Ishikawa (cell line): ENCODE measurements around the gene RBPJL.
A peak's percentile ranks its signal among the peaks of the same experiment; 100 is the strongest.

Experiments used
- CEBPB ChIP-seq: IDR thresholded peaks from 2 replicates; pipeline ENCODE4 v1.6.1; 2012
- EGR1 ChIP-seq: IDR thresholded peaks from 2 replicates; pipeline ENCODE4 v1.6.1; 2012
- EP300 ChIP-seq: IDR thresholded peaks from 2 replicates; pipeline ENCODE4 v1.6.1; 2012; ENCODE audit warnings: borderline replicate concordance
- FOXM1 ChIP-seq: IDR thresholded peaks from 2 replicates; pipeline ENCODE4 v1.6.1; 2012; ENCODE audit warnings: low read depth, borderline replicate concordance
- NFIC ChIP-seq: IDR thresholded peaks from 2 replicates; pipeline ENCODE4 v1.6.1; 2012
- RAD21 ChIP-seq: IDR thresholded peaks from 2 replicates; pipeline ENCODE4 v1.6.1; 2012; ENCODE audit warnings: low read depth
- TAF1 ChIP-seq: IDR thresholded peaks from 2 replicates; pipeline ENCODE4 v1.6.1; 2012; ENCODE audit warnings: low read depth, mild to moderate bottlenecking
- TCF12 ChIP-seq: IDR thresholded peaks from 2 replicates; pipeline ENCODE4 v1.6.1; 2012; ENCODE audit warnings: low read depth
- YY1 ChIP-seq: IDR thresholded peaks from 2 replicates; pipeline ENCODE4 v1.6.1; 2012; ENCODE audit warnings: low read depth
- ZBTB7A ChIP-seq: IDR thresholded peaks from 2 replicates; pipeline ENCODE4 v1.6.1; 2012; ENCODE audit warnings: low read depth
- TF ChIP-seq, protein P1 (sequence below): IDR thresholded peaks from 2 replicates; pipeline ENCODE4 v1.6.1; 2012; ENCODE audit warnings: low read depth, mild to moderate bottlenecking
- TF ChIP-seq, protein P2 (sequence below): IDR thresholded peaks from 2 replicates; pipeline ENCODE4 v1.6.1; 2012

DNA sequence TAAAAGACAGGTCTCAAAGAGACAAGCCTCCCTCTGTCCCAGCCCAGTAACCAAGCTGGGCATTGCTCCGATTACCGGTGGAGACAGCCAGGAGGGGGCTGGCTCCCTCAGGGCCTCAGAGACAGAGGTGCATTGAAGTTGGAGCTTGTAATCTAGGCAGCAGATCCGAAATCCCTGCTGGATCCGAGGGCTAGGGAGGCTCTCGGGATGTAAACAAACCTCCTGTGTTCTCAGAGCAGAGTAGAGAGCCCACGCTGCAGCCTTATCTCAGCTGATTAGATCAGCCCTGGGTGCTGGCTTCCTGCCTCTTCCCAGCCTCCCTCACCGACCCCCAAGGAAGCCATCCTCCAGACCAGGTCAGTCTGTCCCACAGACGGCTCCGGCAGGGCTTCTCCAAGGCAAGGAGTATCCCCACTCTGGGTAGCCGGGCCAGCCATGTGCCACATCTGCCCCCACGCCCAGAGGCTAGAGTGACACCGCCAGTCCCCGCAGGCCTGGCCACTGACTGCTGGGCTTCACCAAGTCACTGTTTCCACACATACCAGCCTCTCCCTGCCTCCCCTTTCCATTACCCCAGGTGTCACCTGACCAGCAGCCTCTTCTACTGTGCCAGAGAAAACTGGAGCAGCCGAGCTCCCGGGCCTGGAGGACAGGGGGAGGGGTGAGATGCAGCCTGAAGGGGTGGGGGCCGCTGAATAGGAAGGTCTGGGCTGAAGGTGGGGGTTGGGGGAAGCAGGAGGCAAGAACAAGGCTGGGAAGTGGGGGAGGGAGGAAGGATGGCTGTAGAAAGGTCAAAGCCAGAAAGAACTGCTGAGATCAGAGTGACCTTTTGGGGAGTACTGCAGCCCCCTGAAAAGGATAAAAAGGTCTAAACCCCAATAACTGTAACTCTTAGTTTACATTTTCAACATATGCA is 35.6 kb downstream of the RBPJL start:
- TF ChIP-seq, protein P1, sequence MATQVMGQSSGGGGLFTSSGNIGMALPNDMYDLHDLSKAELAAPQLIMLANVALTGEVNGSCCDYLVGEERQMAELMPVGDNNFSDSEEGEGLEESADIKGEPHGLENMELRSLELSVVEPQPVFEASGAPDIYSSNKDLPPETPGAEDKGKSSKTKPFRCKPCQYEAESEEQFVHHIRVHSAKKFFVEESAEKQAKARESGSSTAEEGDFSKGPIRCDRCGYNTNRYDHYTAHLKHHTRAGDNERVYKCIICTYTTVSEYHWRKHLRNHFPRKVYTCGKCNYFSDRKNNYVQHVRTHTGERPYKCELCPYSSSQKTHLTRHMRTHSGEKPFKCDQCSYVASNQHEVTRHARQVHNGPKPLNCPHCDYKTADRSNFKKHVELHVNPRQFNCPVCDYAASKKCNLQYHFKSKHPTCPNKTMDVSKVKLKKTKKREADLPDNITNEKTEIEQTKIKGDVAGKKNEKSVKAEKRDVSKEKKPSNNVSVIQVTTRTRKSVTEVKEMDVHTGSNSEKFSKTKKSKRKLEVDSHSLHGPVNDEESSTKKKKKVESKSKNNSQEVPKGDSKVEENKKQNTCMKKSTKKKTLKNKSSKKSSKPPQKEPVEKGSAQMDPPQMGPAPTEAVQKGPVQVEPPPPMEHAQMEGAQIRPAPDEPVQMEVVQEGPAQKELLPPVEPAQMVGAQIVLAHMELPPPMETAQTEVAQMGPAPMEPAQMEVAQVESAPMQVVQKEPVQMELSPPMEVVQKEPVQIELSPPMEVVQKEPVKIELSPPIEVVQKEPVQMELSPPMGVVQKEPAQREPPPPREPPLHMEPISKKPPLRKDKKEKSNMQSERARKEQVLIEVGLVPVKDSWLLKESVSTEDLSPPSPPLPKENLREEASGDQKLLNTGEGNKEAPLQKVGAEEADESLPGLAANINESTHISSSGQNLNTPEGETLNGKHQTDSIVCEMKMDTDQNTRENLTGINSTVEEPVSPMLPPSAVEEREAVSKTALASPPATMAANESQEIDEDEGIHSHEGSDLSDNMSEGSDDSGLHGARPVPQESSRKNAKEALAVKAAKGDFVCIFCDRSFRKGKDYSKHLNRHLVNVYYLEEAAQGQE, result no peak
- peak; percentile 55; the same call in 1 of the 2 replicates for TF ChIP-seq EP300
- peak; percentile 22; the same call in 1 of the 2 replicates for TF ChIP-seq ZBTB7A
- TF ChIP-seq TCF12, result peak; percentile 52; the same call in 1 of the 2 replicates
- TF ChIP-seq, protein P2, sequence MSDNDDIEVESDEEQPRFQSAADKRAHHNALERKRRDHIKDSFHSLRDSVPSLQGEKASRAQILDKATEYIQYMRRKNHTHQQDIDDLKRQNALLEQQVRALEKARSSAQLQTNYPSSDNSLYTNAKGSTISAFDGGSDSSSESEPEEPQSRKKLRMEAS, result peak; percentile 76
- no peak for TF ChIP-seq YY1
- TF ChIP-seq TAF1, result no peak
- TF ChIP-seq CEBPB, result no peak
- no peak for TF ChIP-seq EGR1
- no peak for TF ChIP-seq NFIC
- TF ChIP-seq RAD21, result 0 out of 2 replicates have a peak, but pooled peaks have one; percentile 2
- peak; percentile 32; the same call in 1 of the 2 replicates for TF ChIP-seq FOXM1
